ENCODE measurements around the gene ZBTB47. TPM values are rescaled to one million over a fixed set of nuclear protein-coding genes. Genes with fewer than 3 reads are reported as not detected.

Gene ZBTB47
- total RNA-seq, 1 experiment from 2014 or later, result 8.1 TPM

DNA sequence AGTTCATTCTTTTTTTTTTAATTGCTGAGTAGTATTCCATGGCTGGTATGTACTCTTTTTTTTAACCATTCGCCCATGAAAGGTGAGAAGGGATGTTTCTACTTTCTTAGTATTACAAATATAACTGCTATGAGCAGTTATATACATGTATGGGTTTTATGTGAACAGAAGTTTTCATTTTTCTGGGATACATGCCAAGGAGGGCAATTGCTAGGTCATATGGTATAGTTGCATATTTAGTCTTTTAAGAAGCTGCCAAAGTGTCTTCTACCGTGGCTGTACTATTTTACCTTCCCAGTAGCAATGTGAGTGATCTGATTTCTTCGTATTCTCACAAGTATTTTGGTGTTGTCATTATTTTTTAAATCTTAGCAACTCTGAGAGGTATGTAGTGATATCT, 20.6 kb downstream of the ZBTB47 start:
- Histone ChIP-seq H3K27ac (no peak overlapping the region), H3K79me2 (ENCODE audit: low read depth) (no peaks in the 10 kb centered on the region), H3K9me3 (ENCODE audit: insufficient read depth, low read depth) (no peaks in the 10 kb centered on the region), H3K9me2 (ENCODE audit: insufficient read depth) (no peaks in the 10 kb centered on the region), H3K4me2 (no peak overlapping the region), H3K27me3 (ENCODE audit: insufficient read depth, low read depth) (no peaks in the 10 kb centered on the region), H4K20me1 (ENCODE audit: insufficient read depth) (no peaks in the 10 kb centered on the region), H2AFZ (no peak overlapping the region), H3K36me3 (ENCODE audit: low read depth) (no peaks in the 10 kb centered on the region), H3K4me3 (no peak overlapping the region), H3K4me1 (replicated peaks; ENCODE audit: insufficient read depth) (no peaks in the 10 kb centered on the region), H3F3A (ENCODE audit: insufficient read depth, low read depth) (no peaks in the 10 kb centered on the region)
- TF ChIP-seq, protein P1, sequence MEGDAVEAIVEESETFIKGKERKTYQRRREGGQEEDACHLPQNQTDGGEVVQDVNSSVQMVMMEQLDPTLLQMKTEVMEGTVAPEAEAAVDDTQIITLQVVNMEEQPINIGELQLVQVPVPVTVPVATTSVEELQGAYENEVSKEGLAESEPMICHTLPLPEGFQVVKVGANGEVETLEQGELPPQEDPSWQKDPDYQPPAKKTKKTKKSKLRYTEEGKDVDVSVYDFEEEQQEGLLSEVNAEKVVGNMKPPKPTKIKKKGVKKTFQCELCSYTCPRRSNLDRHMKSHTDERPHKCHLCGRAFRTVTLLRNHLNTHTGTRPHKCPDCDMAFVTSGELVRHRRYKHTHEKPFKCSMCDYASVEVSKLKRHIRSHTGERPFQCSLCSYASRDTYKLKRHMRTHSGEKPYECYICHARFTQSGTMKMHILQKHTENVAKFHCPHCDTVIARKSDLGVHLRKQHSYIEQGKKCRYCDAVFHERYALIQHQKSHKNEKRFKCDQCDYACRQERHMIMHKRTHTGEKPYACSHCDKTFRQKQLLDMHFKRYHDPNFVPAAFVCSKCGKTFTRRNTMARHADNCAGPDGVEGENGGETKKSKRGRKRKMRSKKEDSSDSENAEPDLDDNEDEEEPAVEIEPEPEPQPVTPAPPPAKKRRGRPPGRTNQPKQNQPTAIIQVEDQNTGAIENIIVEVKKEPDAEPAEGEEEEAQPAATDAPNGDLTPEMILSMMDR (conservative IDR thresholded peaks at IDR 0.05), result no peak
- TF ChIP-seq EZH2 (IDR thresholded peaks at IDR 0.05; ENCODE audit: low read depth), result no peak
- no TSS peak for BruUV-seq (replicated peaks)
- POLR2A ChIA-PET (ENCODE audit: unreplicated experiment), result interaction anchor here (0.7 kb wide), 1 partner anchor 22 kb away, joined by 5 read pairs; no protein-coding TSS in a partner anchor
- CTCF ChIA-PET, result no interaction called here
- intact Hi-C loops (cut with micrococcal nuclease; ENCODE audit: unreplicated experiment), result no loop called here
- DNase-seq, result no peak

DNA sequence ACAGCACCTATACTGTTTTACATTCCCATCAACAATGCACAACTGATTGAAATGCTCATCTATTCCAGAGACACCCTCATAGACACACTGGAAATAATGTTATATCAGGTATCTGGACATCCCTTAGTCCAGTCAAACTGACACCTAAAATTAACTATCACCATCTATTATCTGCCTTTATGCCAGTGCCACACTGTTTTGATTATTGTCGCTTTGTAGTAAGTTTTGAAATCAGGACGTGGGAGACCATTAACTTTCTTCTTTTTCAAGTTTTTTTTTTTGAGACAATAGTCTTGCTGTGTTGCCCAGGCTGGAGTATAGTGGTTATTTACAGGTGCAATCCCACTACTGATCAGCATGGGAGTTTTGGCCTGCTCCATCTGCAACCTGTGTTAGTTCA, 22.4 kb downstream of the ZBTB47 start:
- no peak overlapping the region for H2AFZ ChIP-seq
- no peaks in the 10 kb centered on the region for H3K27me3 ChIP-seq (ENCODE audit: insufficient read depth, low read depth)
- ChIA-PET POLR2A (ENCODE audit: unreplicated experiment) (no interaction called here), CTCF (no interaction called here)
- no peaks in the 10 kb centered on the region for H3K9me2 ChIP-seq (ENCODE audit: insufficient read depth)
- intact Hi-C loops (cut with micrococcal nuclease; ENCODE audit: unreplicated experiment), result no loop called here
- no peaks in the 10 kb centered on the region for H3K36me3 ChIP-seq (ENCODE audit: low read depth)
- no peak for TF ChIP-seq EZH2 (IDR thresholded peaks at IDR 0.05; ENCODE audit: low read depth)
- TF ChIP-seq, protein P1 (conservative IDR thresholded peaks at IDR 0.05), result no peak
- no peaks in the 10 kb centered on the region for H3K9me3 ChIP-seq (ENCODE audit: insufficient read depth, low read depth)
- no peak for DNase-seq
- BruUV-seq (replicated peaks), result no TSS peak
- H3K27ac ChIP-seq, result no peak overlapping the region
- H3K4me1 ChIP-seq (replicated peaks; ENCODE audit: insufficient read depth), result 0 out of 2 replicates have a peak, but pooled peaks cover 5% of the 10 kb centered on the region
- no peaks in the 10 kb centered on the region for H3K79me2 ChIP-seq (ENCODE audit: low read depth)
- H3K4me3 ChIP-seq, result no peak overlapping the region
- no peaks in the 10 kb centered on the region for H3F3A ChIP-seq (ENCODE audit: insufficient read depth, low read depth)
- no peak overlapping the region for H3K4me2 ChIP-seq
- no peaks in the 10 kb centered on the region for H4K20me1 ChIP-seq (ENCODE audit: insufficient read depth)

DNA sequence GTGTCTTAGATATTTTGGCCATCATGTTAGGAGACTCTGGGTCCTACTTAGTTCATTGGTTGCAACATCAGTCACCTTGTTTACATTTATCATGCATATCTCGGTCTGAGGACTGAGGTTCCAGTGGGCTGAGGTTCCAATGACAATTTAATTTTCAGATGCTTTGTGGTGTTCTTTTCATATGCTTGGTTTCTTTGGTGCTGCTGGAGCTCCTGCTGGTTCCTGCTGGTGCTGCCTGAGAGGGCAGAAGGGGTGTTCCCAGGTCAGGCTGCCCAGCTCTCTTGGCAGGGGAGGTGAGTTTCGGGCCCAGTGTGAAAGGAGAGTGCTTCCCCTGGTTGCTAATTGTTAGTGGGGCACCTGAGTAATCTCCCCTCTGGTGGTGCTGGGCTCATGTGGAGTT, 24.9 kb downstream of the ZBTB47 start:
- Histone ChIP-seq H3K79me2 (ENCODE audit: low read depth) (no peaks in the 10 kb centered on the region), H3K27me3 (ENCODE audit: insufficient read depth, low read depth) (no peaks in the 10 kb centered on the region), H4K20me1 (ENCODE audit: insufficient read depth) (no peaks in the 10 kb centered on the region), H3K9me2 (ENCODE audit: insufficient read depth) (no peaks in the 10 kb centered on the region), H3K4me2 (no peak overlapping the region), H3K4me3 (no peak overlapping the region), H3F3A (ENCODE audit: insufficient read depth, low read depth) (no peaks in the 10 kb centered on the region), H2AFZ (no peak overlapping the region), H3K36me3 (ENCODE audit: low read depth) (no peaks in the 10 kb centered on the region), H3K27ac (no peak overlapping the region), H3K4me1 (replicated peaks; ENCODE audit: insufficient read depth) (peaks cover 8% of the 10 kb centered on the region; the same call in 1 of the 2 replicates), H3K9me3 (ENCODE audit: insufficient read depth, low read depth) (no peaks in the 10 kb centered on the region)
- DNase-seq, result no peak
- intact Hi-C loops (cut with micrococcal nuclease; ENCODE audit: unreplicated experiment), result no loop called here
- ChIA-PET POLR2A (ENCODE audit: unreplicated experiment) (no interaction called here), CTCF (no interaction called here)
- TF ChIP-seq, protein P1 (conservative IDR thresholded peaks at IDR 0.05), result no peak
- TF ChIP-seq EZH2 (IDR thresholded peaks at IDR 0.05; ENCODE audit: low read depth), result no peak
- BruUV-seq (replicated peaks), result no TSS peak
